ENCODE measurements around the gene STARD10. TPM values are rescaled to one million over a fixed set of nuclear protein-coding genes. Genes with fewer than 3 reads are reported as not detected.

Gene STARD10
- polyA plus RNA-seq, 1 donor, result 62.3 TPM

GRCh38 chr11:72704783-72705265 lies 89.0 kb downstream of the STARD10 start:
- DNase-seq, result no peak

Other genes starting within 250 kb of the STARD10 start
- gene PDE2A, start 119.6 kb downstream of the STARD10 start, polyA plus RNA-seq (ENCODE audit: insufficient read length), result 22.4 TPM
- gene ARAP1, start 41.6 kb downstream of the STARD10 start, polyA plus RNA-seq (ENCODE audit: insufficient read length), result 61.4 TPM
- gene ATG16L2, start 20.4 kb upstream of the STARD10 start, polyA plus RNA-seq (ENCODE audit: insufficient read length), result 17.9 TPM

Data from hindlimb muscle (tissue), 1 donor.